GM19455 (cell line): ENCODE data around the gene ADARB2.

ENCODE experiments used
- ATAC-seq: cut with Tn5 transposase; IDR thresholded peaks from one replicate; pipeline ENCODE4 v1.9.1; 2021; ENCODE audit not compliant: unreplicated experiment

Gene ADARB2

GRCh38 chr10:1509011-1509530 is 228.3 kb downstream of the ADARB2 start:
- ATAC-seq = no peak

- no peak for ATAC-seq
These were observed 229.2 kb downstream of the ADARB2 start for GRCh38 chr10:1508096-1508495.

GRCh38 chr10:1507436-1507835 is 229.9 kb downstream of the ADARB2 start:
- ATAC-seq = no peak

- ATAC-seq = no peak
These were observed 232.4 kb downstream of the ADARB2 start for GRCh38 chr10:1504940-1505339.

GRCh38 chr10:1504286-1504685 is 233.0 kb downstream of the ADARB2 start:
- ATAC-seq = no peak

- no peak for ATAC-seq
These were observed 234.9 kb downstream of the ADARB2 start for GRCh38 chr10:1502451-1502850.

- ATAC-seq = no peak
These were observed 237.9 kb downstream of the ADARB2 start for GRCh38 chr10:1499359-1499957.

- ATAC-seq = no peak
These were observed 238.5 kb downstream of the ADARB2 start for GRCh38 chr10:1498746-1499358.

- ATAC-seq = no peak
These were observed 241.3 kb downstream of the ADARB2 start for GRCh38 chr10:1495915-1496517.

GRCh38 chr10:1492641-1493040 is 244.7 kb downstream of the ADARB2 start:
- no peak for ATAC-seq

GRCh38 chr10:1491901-1492300 is 245.4 kb downstream of the ADARB2 start:
- no peak for ATAC-seq

- peak; percentile 3 for ATAC-seq
These were observed 247.5 kb downstream of the ADARB2 start for GRCh38 chr10:1489801-1490200.

GRCh38 chr10:1488970-1489548 is 248.3 kb downstream of the ADARB2 start:
- ATAC-seq = peak; percentile 98

- no peak for ATAC-seq
These were observed 250.3 kb downstream of the ADARB2 start for GRCh38 chr10:1486841-1487687.

GRCh38 chr10:1485357-1485756 is 252.0 kb downstream of the ADARB2 start:
- ATAC-seq = no peak

GRCh38 chr10:1483826-1484225 is 253.5 kb downstream of the ADARB2 start:
- ATAC-seq = no peak

- no peak for ATAC-seq
These were observed 254.1 kb downstream of the ADARB2 start for GRCh38 chr10:1483246-1483645.

- ATAC-seq = no peak
These were observed 259.7 kb downstream of the ADARB2 start for GRCh38 chr10:1477578-1477977.

GRCh38 chr10:1476455-1476803 is 260.9 kb downstream of the ADARB2 start:
- no peak for ATAC-seq

- no peak for ATAC-seq
These were observed 261.4 kb downstream of the ADARB2 start for GRCh38 chr10:1475771-1476454.
